ENCODE results near the gene OR2V1.

DNA sequence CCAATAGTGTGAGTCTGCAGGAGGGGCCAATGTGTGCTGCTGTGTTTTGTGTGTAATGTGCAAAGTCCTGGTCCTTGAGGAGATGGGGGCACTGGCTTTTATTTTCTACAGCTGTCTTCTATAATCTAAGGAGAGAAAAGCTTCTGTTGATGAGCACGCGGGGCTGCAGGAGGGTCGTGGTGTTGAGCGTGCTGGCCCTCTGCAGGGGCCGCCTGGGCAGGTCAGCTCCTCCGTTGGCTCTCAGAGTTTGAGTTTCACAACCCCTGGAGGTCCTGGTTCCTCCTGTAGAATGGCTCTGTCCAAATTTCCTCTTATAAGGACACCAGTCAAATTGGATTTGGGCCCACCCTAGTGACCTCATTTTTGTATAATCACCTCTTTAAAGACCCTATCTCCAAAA lies 12.6 kb downstream of the OR2V1 start:
- TF ChIP-seq, protein P1, sequence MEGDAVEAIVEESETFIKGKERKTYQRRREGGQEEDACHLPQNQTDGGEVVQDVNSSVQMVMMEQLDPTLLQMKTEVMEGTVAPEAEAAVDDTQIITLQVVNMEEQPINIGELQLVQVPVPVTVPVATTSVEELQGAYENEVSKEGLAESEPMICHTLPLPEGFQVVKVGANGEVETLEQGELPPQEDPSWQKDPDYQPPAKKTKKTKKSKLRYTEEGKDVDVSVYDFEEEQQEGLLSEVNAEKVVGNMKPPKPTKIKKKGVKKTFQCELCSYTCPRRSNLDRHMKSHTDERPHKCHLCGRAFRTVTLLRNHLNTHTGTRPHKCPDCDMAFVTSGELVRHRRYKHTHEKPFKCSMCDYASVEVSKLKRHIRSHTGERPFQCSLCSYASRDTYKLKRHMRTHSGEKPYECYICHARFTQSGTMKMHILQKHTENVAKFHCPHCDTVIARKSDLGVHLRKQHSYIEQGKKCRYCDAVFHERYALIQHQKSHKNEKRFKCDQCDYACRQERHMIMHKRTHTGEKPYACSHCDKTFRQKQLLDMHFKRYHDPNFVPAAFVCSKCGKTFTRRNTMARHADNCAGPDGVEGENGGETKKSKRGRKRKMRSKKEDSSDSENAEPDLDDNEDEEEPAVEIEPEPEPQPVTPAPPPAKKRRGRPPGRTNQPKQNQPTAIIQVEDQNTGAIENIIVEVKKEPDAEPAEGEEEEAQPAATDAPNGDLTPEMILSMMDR (IDR thresholded peaks at IDR 0.05) = no peak
- TF ChIP-seq POLR2A (IDR thresholded peaks at IDR 0.05) = no peak
